ENCODE results near the gene C5orf34. TPM values are rescaled to one million over a fixed set of nuclear protein-coding genes. Genes with fewer than 3 reads are reported as not detected.

Gene C5orf34
- total and polyA plus RNA-seq, 2 donors (not counting 3 experiments of a cell fraction or from before 2014, with no cell fraction given): 2.1 to 6.5 TPM

- Histone ChIP-seq H4K20me1 (replicated peaks; ENCODE audit: control insufficient read depth, extremely low read depth, insufficient read depth, low read length) (no peaks in the 10 kb centered on the region), H3K4me3 (replicated peaks in 1 of 3; ENCODE audit: insufficient read depth in 1 of 3, low read depth in 1 of 3, low read length in 3 of 3) (no peak overlapping the region), H3K27me3 (ENCODE audit: control insufficient read depth in 2 of 2, insufficient read depth in 2 of 2, low read length in 2 of 2) (no peaks in the 10 kb centered on the region), H3K36me3 (ENCODE audit: control insufficient read depth in 2 of 2, extremely low read depth in 1 of 2, insufficient read depth in 2 of 2, low read length in 2 of 2) (peaks cover 14 to 35% of the 10 kb centered on the region in 2 experiments), H2AFZ (ENCODE audit: low read depth, low read length) (no peak overlapping the region), H3K4me2 (ENCODE audit: insufficient read depth, low read length) (no peak overlapping the region), H3K9me3 (replicated peaks; ENCODE audit: control insufficient read depth, insufficient read depth, low read length) (no peaks in the 10 kb centered on the region), H3K79me2 (ENCODE audit: control insufficient read depth, insufficient read depth, low read length) (peaks cover 3% of the 10 kb centered on the region), H3K9me1 (replicated peaks; ENCODE audit: control insufficient read depth, extremely low read depth, insufficient read depth, low read length) (no peaks in the 10 kb centered on the region), H3K27ac (ENCODE audit: insufficient read depth, low read depth, low read length) (no peak overlapping the region), H3K4me1 (ENCODE audit: control insufficient read depth, extremely low read depth, insufficient read depth, low read length) (no peaks in the 10 kb centered on the region), H3K9ac (replicated peaks; ENCODE audit: extremely low read depth, insufficient read depth, low read length) (no peak overlapping the region)
- ChIA-PET CTCF (interaction anchor here (1.2 kb wide), 1 partner anchor 33 kb away, joined by 3 read pairs; no protein-coding TSS in a partner anchor), POLR2A (no interaction called here)
- dilution Hi-C loops (cut with MboI; ENCODE audit: extremely low pct_ligation_motif_present, low sequenced_read_pairs): no loop called here
- FAIRE-seq (no peak), DNase-seq (ENCODE audit: low read depth, low spot score) (no peak)
- intact Hi-C loops (cut with micrococcal nuclease): no loop called here
- TF ChIP-seq MYC (IDR thresholded peaks at IDR 0.05; ENCODE audit: low read depth, low read length) (no peak), POLR2AphosphoS5 (IDR thresholded peaks at IDR 0.05; ENCODE audit: insufficient read depth, low read depth, low read length) (no peak), GATA2 (IDR thresholded peaks at IDR 0.05; ENCODE audit: insufficient read depth, insufficient read length, low read depth, low read length) (no peak), EZH2 (IDR thresholded peaks at IDR 0.05; ENCODE audit: borderline replicate concordance, low read depth, low read length, severe bottlenecking) (no peak), FOS (IDR thresholded peaks at IDR 0.05; ENCODE audit: borderline replicate concordance, insufficient read depth, low read length) (no peak), JUN (IDR thresholded peaks at IDR 0.05; ENCODE audit: borderline replicate concordance, insufficient read depth, insufficient read length, low read depth) (no peak), POLR2A (IDR thresholded peaks at IDR 0.05; ENCODE audit: low read depth, low read length) (no peak), MAX (IDR thresholded peaks at IDR 0.05; ENCODE audit: insufficient read depth, insufficient read length) (no peak), CTCF (IDR thresholded peaks at IDR 0.05; ENCODE audit: extremely low read depth in 1 of 2, insufficient read depth in 1 of 2, low read depth in 1 of 2, low read length in 2 of 2) (no peak)
- no TSS peak for BruUV-seq (replicated peaks)
Observed at GRCh38 chr5:43536972-43537371, 22.0 kb upstream of the C5orf34 start.
